GM21737 (cell line): ENCODE data around the gene ZNF554.
"Not testable (repeated sequence)": the region's sequence is repeated elsewhere in the genome, so short reads cannot be mapped to it uniquely, and the experiment has no call there.

Experiments
- ATAC-seq: cut with Tn5 transposase; IDR thresholded peaks from one replicate; pipeline ENCODE4 v1.9.1; 2021; ENCODE audit warnings: mild to moderate bottlenecking, moderate library complexity; ENCODE audit not compliant: unreplicated experiment

The ZNF554 gene

DNA sequence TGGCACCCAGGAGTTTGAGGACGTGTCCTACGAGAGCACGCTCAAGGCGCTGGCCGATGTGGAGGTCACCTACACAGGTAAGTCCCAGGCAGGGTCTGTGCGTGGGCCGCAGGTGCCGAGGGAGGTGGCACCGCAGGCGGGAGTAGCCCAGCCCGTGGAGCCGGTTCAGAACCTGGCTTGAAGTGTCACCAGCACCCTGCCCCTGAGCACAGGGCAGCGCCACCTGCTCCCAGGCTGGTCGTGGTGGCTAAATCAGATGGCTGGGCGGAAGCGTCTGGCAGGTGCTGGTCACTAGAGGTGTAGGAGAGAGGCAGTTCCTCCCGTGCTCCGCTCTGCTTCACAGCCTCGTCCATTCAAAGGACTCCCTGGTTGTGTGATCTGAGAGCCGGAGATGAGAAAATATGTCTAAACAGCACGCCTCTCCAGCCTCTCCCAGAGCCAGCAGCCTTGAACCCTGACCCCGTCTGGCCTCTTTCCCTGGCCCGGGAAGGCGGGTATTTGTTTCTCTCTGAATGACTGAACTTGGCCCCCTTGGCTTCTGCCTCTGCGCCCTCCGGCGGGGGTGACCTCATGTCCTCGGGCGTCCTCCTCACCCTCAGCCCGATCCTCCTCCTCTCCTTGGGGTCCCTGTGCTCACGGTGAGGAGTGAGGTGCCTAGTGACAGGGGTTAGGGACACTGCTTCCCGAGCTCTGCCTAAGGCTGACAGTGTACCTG lies 29.0 kb upstream of the ZNF554 start:
- no peak for ATAC-seq

DNA sequence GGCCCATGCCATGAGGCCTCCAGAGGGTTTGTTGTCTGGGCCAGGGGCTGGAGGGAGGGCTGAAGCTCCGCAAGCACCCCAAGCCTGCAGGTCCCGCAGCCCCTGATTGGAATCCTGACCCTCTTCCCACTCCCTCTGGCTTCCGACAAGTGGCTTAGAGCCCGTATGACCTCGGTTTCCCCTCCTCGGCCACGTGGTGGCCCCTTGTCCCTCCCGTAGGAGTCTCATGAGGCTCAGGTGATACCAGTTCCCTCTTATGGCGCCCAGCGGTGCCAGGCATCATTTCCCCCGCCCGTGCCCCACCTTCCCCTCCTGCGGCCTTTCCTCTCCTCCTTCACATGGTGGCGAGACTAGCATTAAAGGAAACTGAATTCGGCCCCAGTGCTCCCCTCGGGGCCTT lies 28.2 kb upstream of the ZNF554 start:
- no peak for ATAC-seq

DNA sequence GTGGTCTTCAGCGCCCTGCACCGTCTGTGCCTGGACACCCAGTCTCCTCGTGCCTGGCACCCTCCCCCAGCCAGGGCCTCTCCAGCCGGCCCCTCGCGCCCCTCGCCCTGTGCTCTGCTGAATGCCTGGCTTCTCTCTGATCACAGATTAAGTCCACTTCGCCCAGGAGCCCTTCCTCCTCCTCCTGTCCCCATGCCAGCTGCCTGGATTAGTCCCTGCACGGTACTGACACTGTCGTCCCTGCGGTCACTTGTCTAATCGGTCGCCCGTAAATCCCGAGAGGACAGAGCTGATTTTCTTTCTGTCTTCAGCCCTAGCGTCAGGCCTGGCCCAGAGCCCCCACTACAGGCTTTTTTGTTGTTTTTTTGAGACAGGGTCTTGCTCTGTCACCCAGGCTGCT lies 27.8 kb upstream of the ZNF554 start:
- ATAC-seq = no peak

DNA sequence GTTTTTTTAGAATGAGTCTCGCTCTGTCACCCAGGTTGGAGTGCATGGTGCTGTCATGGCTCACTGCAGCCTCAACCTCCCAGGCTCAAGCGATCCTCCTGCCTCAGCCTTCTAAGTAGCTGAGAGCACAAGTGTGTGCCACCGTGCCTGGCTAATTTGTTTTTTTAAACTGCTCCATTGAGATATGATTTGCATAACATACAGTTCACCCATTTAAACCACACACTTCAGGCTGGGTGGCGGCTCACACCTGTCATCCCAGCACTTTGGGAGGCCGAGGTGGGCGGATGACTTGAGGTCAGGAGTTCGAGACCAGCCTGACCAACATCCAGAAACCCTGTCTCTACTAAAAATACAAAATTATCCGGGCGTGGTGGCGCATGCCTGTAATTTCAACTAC lies 27.0 kb upstream of the ZNF554 start:
- ATAC-seq = not testable (repeated sequence)

DNA sequence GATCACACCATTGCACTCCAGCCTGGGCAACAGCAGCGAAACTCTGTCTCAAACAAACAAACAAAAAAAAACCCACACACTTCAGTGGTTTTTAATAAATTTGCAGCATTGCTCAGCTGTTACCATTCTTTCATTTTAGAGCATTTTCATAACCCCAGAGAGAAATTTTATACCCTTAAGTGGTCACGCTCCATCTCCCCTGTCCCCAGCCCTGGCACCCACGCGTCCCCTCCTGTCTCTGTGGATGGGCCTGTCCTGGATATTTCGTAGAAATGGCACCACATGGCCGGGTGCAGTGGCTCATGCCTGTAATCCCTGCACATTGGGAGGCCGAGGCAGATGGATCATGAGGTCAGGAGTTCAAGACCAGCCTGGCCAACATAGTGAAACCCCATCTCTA lies 26.5 kb upstream of the ZNF554 start:
- ATAC-seq = no peak

DNA sequence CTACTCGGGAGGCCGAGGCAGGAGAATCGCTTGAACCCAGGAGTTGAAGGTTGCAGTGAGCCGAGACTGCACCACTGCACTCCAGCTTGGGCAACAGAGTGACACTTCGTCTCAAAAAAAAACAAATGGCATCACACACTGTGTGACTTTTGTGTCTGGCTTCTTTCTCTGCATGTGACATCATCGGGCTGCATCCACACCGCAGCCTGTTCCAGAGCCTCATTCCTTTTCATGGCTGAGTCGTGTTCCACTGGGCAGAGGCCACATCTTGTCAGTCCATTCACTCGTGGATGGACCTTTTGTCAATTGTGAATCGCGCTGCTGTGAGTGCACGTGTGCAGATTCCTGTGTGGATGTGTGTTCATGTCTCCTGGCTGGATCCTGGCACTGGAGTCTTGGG lies 26.1 kb upstream of the ZNF554 start:
- no peak for ATAC-seq

DNA sequence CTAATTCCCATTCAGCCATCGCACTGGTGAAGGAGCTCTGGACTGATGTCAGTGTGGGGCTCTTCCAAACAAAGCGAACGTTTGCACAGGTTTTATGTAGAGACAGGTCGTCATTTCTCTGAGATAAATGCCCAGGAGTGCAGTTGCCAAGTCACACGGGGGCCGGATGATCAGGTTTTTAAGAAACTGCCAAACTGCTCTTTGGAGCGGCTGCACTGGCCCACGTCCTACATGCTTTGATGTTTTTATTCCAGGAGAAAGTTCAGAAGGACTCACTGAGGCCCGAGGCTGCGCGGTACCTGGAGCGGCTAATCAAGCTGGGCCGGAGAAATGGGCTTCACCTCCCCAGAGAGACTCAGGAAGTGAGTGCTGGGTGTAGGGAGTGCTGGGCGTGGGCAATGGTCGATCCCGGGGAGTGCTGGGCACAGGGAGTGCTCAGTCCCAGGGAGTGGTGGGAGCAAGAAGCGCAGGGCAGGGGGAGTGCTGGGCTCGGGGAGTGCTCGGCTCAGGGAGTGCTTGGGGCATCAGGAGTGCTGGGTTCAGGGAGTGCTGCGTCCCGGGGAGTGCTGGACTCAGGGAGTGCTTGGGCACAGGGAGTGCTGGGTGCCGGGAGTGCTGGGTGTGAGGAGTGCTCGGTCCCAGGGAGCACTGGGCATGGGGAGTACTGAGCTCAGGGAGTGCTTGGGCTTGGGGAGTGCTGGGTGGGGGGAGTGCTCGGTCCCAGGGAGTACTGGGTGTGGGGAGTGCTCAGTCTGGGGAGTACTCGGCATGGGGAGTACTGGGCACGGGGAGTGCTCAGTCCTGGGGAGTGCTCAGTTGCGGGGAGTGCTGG lies 23.6 kb upstream of the ZNF554 start:
- ATAC-seq = no peak

DNA sequence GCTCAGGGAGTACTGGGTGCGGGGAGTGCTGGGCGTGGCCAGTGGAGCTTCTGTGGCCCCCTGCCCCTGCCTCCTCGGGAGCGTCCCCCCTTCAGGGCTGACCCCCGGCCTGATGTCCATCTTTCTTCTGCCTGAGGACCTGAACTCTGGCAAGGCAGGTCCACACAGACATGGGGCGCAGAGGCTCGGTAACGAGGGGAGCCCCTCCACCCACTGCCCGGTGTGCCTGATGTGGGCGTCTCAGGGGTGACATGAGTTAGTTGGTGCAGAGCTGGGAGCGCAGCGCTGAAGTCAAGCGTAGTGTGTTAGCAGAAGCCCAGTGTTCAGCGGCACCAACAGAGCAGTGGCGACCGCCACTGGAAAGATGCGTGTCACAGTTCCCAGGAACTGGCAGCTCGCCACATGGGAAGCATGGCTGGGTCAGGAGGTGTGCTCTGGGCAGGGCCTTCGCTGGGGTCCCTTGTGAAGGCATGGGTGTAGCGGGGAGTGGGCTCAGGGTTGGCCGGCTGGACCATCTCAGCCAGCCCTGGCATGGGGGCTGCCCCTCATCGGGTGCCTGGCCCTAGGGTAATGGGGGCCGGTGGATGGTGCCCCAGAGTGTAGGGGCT lies 22.9 kb upstream of the ZNF554 start:
- no peak for ATAC-seq

DNA sequence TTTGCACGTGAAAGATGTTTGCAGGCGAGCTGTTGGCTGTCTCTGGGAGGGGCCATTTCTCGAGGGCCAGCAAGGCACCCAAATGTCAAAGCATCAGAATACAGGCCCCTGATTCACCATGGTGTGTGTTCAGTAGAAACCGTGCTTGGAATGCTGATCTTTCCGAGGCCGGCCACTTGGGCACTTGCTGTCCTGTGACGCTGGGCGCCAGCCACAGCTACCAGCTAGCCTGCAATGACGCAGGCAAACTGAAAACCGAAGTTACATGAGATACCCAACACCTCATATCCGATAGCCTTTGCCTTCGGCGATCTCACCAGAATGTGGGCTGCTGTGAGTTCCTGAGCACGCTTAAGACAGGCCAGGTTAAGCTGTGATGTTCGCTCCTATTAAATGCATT lies 22.4 kb upstream of the ZNF554 start:
- ATAC-seq = no peak

DNA sequence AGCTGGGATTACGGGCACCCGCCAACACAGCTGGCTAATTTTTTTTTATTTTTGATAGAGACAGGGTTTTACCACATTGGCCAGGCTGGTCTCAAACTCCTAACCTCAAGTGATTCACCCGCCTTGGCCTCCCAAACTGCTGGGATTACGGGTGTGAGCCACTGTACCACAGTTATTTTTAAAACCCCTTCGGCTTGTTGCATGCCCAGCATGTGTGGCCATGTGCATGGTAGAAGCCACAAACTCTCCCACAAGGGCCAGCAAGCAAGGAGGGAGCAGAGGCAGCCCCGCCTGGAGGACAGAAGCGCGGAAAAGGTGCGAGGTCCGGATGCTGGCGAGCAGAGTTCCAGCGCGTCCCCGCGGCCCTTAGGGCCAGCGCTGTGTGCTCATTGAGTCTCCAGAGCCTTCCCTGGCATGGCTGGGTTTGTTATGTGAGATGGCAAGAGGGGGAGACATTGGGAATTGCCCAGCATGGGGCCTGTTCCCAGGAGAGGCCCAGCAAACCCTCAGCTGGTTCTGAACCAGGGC lies 21.4 kb upstream of the ZNF554 start:
- ATAC-seq = no peak

DNA sequence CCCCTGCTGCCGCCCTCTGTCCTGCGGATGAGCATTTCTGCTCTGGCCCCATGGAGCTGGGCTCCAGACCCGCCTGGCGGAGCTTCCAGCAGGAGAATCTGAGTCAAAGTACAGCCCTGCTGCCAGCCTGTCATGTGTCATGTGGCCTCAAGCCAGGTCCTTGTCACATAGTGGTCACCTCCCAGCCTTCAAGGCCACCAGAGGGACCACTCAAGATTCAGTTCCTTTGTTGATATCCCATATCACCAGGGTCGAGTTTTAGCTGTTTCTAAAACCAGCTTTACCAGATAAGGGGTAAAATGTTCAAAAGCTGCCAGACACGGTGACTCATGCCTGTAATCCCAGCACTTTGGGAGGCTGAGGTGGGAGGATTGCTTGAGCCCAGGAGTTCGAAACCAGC lies 20.9 kb upstream of the ZNF554 start:
- no peak for ATAC-seq

DNA sequence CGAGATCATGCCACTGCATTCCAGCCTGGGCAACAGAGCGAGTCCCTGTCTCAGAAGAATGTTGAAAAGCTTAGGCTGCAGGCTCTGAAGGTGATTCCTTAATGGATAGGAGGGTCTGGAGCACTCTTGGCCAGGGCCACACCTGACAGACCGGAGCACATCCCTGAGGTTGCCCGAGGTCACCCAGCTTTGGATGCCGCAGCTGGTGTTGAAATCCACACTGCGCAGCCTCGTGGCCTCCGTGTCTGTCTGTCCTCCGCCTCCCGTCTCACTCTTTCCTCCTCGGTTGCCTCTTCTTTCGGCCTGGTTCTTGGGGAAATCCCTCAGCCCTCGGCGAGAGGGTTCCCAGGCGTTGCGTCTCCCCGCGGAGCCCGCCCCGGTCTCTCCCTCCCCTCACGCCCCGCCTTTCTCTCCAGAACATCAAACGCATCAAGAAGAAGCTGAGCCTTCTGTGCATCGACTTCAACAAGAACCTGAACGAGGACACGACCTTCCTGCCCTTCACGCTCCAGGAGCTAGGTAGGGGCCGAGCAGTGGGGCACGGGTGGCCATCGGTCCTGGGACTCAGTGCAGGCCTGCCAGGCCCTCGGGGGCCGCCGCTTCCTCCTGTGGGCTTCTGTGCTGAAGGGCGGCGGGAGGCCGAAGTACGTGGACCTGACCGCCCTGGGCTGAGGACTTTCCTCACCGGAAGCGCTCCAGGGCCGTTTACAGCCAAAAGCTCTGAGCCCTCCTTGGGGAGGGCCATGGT lies 20.2 kb upstream of the ZNF554 start:
- ATAC-seq = no peak

DNA sequence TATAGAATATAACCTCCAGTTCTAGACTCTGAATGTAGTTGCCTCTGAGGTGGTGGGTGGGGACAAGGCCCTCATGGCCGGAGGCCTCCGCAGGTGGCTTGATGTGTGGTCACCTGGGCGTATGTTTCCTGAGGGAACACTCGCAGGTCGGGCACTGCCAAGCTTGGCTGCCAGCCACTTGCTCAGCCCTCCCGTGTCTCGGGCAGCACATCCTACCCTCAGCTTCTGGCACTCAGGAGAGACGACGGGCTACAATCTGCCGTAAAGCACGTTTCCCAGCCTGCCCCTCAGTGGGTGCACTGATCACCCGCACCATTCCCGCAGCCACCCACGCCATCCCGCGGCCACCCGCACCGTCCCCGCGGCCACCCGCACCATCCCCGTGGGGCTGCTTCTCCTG lies 19.2 kb upstream of the ZNF554 start:
- ATAC-seq = no peak

DNA sequence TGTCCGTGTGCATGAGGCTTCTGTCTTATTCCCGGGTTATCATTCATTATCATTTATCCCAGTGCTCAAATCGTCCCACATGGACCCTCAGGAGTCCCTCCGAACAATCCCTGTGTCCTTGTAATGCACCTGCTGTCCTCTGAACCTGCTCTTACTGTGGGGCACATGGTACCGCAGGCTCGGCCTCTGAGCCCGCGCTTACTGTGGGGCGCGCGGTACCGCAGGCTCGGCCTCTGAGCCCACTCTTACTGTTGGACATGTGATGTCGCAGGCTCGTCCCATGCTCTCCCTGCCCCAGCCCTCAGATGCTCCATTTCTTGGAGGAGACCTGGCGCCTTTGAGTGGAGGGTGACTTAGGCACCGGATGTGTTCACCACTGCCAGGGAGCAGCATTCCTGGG lies 16.8 kb upstream of the ZNF554 start:
- ATAC-seq = no peak

DNA sequence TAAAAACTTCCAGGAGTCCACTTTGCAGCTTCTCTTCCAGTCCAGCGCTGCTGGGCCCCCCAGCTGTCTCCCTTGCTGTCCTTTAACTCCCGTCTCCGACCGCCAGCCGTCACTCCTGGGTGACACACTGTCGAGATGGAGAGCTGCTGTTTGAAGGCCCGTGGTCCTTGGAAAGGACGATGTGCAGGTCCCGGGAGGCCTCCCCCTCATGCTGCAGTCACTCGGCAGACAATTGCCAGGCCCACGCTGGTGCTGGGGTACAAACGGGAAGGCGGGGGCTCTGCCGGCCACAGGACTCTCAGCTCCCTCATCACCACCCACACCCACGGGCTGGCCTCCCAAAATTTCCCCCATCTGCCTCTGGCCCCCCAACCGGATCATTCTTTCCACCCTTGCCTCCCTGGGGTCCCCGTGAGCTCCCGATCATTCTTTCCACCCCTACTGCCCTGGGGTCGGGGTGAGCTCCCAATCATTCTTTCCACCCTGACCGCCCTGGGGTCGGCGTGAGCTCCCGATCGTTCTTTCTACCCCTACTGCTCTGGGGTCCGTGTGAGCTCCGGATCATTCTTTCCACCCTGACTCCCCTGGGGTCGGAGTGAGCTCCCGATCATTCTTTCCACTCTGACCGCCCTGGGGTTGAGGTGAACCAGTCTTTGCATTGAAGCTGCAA lies 16.0 kb upstream of the ZNF554 start:
- no peak for ATAC-seq

DNA sequence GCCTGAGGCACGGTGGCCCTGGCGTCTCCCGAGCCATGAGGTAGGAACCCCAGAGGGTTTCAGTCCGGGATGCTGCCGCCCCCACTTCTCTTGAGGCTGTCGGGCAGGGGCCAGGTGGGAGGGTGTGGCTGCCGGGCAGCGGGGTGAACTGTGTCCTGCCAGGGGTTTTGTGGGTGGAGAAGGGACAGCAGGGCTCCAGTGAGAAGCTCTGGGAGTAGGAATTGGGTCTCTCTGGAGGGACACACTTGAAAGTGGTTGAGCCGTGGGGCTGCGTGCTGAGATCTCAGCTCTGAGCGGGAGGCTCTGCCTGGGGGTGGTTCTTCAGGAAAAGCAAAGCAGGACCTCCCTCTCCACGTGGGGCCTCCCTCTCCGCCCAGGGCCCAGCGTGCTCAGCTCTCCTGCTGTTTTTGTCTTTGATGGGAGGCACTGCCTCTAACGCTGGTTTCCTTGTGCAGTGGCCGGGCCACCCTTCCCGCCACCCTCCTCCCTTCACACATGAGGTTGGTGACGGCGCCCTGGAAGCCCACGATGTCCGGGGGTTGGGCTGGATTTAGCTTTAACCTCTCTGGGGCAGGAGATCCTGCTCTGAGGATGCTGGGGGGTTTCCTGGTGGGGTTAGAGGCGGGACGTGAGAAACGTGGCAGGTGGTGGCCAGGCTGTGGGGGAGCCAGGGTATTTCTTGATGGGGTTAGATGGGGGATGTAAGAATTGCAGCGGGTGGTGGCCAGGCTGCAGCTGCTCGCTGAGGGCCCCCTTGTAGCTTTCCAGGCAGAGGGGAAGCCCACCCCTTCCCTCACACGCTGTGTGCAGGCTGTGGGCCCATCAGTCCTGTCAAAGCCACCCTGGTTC lies 15.3 kb upstream of the ZNF554 start:
- ATAC-seq = no peak

DNA sequence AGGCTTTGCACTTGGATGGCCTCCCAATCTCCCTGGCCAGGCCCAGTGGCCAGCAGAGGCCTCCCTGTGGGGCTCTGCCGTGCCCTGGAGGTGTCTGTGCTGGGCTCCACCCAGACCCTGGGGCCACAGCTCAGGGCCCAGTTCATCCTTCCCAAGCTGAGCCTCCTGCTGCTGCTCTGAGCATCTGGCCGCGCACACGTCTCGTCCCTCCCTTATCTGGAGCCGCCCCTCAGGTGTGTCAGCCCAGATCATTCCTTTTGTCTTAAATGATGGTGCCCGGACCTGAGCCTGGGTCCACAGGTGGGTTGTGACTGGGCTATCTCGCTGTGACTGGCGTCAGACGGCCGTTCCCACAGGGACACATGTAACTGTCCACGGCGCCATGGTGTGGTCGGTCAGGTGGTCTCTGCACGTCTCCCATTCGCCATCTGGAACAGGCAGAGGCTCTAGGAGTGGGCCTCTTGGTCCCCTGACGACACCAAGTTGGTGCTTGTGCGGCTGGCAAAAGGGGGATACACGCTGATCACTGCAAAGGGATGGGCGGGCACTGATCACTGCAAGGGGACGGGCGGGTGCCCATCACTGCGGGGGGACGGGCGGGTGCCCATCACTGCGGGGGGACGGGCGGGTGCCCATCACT lies 14.3 kb upstream of the ZNF554 start:
- no peak for ATAC-seq

DNA sequence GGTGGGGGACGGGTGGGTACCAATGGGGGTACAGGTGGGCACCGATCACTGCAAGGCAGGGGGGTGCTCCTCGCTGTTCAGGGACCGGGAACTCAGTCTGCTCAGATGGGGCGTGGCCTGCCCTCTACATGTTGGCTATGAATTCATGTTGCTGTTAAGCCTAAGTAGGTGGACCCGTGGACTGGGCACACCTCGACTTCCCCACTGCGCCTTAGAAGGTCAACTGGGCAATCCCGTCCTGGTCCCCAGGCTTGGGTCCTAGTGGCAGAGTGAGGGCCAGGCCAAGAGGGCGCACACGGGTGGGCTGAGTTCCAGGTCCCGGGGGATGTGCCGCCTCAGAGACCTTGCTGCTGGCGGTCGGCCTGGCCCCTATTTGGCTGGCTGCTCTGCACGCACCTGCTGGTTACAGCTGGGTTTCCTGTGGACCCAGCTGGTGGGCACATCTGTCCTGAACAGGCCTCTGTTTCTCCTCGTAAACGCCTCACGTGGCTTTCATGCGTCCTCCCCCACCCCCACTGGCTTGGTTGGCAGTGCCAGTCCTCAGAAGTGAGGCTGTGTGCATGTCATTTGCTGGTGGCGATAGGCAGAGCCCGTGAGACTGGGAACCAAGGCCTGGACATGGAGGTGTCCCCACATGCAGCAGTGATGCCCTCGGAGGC lies 13.5 kb upstream of the ZNF554 start:
- no peak for ATAC-seq
